ENCODE data around the gene TTC34.

Gene TTC34

DNA sequence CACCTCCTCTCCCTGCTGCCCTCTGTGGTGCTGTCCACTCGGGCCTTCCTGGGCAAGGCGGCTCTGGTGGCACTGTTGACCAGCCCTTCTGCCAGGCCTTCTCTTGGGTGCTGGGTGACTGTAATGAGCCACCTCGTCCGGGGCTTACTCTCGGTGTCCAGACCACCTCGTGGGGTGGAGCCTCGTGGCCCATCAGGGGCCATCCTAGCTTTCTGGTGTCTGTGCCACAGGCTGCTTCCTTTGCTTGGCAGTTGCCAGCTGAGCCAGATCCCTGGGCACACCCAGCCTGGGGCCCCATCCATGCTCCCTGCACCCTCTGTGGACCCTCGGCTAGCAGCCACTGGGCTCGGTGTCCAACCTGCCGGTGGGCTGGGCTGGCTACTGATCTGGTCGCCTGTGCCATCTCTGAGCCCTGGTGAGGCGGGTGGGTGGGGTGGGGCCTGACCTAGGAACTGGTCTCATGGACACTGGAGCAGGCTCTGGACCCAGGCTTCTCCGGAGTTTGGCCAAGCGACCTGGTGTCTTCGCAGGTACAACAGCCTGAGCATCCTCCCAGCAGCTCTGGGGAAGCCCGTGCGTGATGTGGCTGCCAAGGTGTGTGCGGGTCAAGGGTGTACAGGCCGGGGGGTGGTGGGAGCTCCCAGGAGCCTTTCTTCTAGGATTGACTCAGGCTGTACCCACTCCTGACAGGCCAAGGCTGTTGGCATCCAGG lies 213.5 kb downstream of the TTC34 start:
- no peak for DNase-seq

DNA sequence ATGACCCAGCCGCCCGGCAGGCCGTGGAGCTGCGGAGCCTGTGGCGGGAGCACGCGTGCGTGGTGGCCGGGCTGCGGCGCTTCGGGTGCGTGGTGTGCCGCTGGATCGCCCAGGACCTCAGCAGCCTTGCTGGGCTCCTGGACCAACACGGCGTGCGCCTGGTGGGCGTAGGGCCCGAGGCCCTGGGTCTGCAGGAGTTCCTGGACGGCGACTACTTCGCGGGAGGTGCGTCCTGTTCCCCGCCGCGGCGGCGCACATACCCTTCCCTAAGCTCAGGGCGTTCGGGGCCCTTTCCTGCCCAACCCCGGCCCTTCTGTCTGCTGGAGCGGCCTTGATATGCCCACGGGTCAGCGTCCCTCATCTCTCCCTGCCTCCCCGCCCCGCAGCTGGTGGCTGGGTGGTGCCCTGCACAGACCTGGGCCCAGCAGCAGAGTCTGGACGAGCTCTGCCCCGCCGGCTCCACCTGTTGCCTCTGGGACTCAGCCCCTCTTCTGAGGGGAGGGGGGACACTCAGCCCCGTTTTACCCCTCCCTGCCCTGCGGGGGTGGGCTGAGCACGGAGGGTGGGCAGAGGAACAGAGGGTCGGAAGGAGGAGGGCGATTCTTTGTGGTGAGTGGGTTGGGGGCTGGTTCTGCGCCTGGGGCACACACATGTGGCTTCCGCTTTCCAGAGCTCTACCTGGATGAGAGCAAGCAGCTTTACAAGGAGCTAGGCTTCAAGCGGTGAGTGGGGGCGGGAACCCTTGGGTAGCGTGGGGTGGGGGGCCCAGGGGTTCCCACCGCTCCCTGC lies 214.2 kb downstream of the TTC34 start:
- DNase-seq: no peak

DNA sequence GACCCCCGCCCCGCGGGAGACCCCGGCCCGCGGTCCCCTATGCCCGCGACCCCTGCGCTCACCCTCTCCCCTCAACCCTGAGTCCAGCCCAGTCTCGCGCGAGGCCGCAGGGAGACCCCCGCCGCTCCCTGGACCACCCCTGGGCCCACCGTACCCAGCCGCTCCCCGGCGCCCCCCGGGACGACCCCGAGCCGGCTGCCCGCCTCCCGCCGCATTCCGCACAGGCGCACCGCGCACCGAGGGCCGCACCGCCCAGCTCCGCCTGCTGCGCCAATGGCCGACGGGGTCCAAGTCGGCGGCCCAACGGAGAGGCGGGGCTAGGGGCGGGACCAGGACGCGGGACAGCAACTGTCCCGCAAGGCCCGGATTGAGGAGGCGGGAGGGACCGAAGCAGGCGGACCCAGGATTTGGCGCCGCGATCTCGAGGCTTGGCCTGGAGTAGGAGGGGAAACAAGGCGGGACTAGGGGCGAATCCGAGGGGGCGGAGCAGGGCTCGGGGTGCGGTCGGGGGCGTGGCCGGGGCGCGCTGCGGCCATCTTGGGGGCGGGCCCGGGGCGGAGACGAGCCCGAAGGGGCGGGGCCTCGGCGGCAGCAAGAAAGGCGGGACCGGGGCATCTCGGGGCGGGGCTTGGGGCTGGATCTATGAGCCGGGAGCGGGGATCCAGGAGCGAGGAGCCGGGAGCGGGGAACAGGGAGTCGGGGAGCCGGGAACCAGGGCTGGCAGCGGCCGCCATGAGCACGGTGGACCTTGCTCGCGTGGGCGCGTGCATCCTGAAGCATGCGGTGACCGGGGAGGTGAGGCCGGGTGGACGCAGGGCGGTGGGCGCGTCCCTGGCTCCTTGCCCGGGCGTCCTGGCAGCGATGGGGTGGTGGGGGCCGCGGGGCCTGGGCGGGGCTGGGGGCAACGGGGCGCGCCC lies 215.1 kb downstream of the TTC34 start, which contains the start of gene PRXL2B:
Gene PRXL2B, plus strand, starts transcription at position 624 of the 917 bp plus-strand sequence. Its CDS starts 109 bp downstream, at position 733.
- peak; percentile 69 to 93 for DNase-seq

Data from NCI-H187 (cell line).